SH-SY5Y (cell line): Measurements from ENCODE around the gene CST8.

ENCODE experiments used
- GATA2 ChIP-seq: IDR thresholded peaks from 2 replicates; pipeline ENCODE4 v1.6.1; 2011; ENCODE audit warnings: mild to moderate bottlenecking, low read depth, low read length
- GATA3 ChIP-seq: IDR thresholded peaks from 2 replicates; pipeline ENCODE4 v1.6.1; 2011; ENCODE audit warnings: low read depth, mild to moderate bottlenecking, low read length, moderate library complexity

- TF ChIP-seq GATA2 = no peak
- TF ChIP-seq GATA3 = no peak
Observed at GRCh38 chr20:23454816-23455215, 36.1 kb upstream of the CST8 start.
